ENCODE measurements around the gene CIAO2A.
"Not testable (repeated sequence)": the region's sequence is repeated elsewhere in the genome, so short reads cannot be mapped to it uniquely, and the experiment has no call there.

CIAO2A gene

GRCh38 chr15:64112073-64112772, 18.6 kb upstream of the CIAO2A start:
- no peak for DNase-seq (ENCODE audit: low read depth)
- no peak overlapping the region for H3K4me3 ChIP-seq (ENCODE audit: low read depth, low read length)
- TF ChIP-seq, protein P1, sequence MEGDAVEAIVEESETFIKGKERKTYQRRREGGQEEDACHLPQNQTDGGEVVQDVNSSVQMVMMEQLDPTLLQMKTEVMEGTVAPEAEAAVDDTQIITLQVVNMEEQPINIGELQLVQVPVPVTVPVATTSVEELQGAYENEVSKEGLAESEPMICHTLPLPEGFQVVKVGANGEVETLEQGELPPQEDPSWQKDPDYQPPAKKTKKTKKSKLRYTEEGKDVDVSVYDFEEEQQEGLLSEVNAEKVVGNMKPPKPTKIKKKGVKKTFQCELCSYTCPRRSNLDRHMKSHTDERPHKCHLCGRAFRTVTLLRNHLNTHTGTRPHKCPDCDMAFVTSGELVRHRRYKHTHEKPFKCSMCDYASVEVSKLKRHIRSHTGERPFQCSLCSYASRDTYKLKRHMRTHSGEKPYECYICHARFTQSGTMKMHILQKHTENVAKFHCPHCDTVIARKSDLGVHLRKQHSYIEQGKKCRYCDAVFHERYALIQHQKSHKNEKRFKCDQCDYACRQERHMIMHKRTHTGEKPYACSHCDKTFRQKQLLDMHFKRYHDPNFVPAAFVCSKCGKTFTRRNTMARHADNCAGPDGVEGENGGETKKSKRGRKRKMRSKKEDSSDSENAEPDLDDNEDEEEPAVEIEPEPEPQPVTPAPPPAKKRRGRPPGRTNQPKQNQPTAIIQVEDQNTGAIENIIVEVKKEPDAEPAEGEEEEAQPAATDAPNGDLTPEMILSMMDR (IDR thresholded peaks at IDR 0.05; ENCODE audit: low read depth, low read length, missing control alignments) = no peak
- in situ Hi-C loops (cut with HindIII; ENCODE audit: low sequenced_read_pairs) = no loop called here

GRCh38 chr15:64111679-64112050, 18.0 kb upstream of the CIAO2A start:
- TF ChIP-seq, protein P1 (IDR thresholded peaks at IDR 0.05; ENCODE audit: low read depth, low read length, missing control alignments) = no peak
- no peak for DNase-seq (ENCODE audit: low read depth)
- in situ Hi-C loops (cut with HindIII; ENCODE audit: low sequenced_read_pairs) = no loop called here

GRCh38 chr15:64110950-64111678, 17.5 kb upstream of the CIAO2A start:
- in situ Hi-C loops (cut with HindIII; ENCODE audit: low sequenced_read_pairs) = no loop called here
- DNase-seq (ENCODE audit: low read depth) = no peak
- TF ChIP-seq, protein P1 (IDR thresholded peaks at IDR 0.05; ENCODE audit: low read depth, low read length, missing control alignments) = no peak
- no peak overlapping the region for H3K4me3 ChIP-seq (ENCODE audit: low read depth, low read length)

More at GRCh38 chr15:64111679-64112050, 18.0 kb upstream of the CIAO2A start:
- no peak overlapping the region for H3K4me3 ChIP-seq (ENCODE audit: low read depth, low read length)

DNA sequence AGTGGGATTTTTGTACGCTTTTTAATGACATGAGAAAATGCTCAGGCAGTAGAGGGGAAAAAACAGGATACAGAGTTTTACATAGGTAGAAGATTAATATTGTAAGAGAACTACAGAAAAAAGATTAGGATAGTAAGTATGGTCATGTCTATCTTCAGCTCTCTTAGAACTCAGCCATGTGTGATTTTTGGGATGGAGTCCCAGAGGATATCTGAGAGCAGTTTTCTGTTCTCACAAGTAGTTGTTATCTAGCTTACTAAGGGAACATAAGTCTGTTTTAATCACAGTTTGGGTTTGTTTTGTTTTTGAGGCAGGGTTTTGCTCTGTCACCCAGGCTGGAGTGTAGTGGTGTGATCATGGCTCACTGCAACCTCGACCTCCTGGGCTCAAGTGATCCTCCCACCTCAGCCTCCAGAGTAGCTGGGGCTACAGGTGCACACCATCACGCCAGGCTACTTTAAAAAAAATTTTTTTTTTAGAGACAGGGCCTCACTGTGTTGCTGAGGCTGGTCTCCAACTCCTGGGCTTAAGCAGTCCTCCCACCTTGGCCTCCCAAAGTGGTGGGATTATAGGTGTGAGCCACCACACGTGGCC, 16.6 kb upstream of the CIAO2A start:
- H3K4me3 ChIP-seq (ENCODE audit: low read depth, low read length); in situ Hi-C loops (cut with HindIII; ENCODE audit: low sequenced_read_pairs); DNase-seq (ENCODE audit: low read depth): not testable (repeated sequence)

DNA sequence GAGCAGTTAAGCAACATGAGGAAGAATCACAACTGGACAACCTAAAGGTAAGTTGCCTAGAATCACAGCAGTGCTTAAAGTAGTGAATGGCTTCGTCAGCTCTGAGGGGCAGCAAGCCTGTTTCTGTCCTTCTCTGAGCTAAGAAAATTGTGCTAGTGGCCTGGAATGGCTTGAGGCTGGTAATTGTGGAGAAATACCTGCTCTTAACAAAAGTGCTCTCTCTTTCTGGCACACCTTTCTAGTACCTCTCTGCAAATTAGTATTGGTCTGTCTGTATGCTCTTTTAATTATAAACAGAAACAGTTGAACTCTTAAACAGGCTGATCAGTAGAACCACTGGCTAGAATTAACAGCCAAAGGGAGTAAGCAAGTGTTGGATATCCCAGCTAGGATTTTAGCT, 13.7 kb upstream of the CIAO2A start:
- in situ Hi-C loops (cut with HindIII; ENCODE audit: low sequenced_read_pairs) = no loop called here
- DNase-seq (ENCODE audit: low read depth) = no peak
- H3K4me3 ChIP-seq (ENCODE audit: low read depth, low read length) = no peak overlapping the region
- TF ChIP-seq, protein P1 (IDR thresholded peaks at IDR 0.05; ENCODE audit: low read depth, low read length, missing control alignments) = no peak

DNA sequence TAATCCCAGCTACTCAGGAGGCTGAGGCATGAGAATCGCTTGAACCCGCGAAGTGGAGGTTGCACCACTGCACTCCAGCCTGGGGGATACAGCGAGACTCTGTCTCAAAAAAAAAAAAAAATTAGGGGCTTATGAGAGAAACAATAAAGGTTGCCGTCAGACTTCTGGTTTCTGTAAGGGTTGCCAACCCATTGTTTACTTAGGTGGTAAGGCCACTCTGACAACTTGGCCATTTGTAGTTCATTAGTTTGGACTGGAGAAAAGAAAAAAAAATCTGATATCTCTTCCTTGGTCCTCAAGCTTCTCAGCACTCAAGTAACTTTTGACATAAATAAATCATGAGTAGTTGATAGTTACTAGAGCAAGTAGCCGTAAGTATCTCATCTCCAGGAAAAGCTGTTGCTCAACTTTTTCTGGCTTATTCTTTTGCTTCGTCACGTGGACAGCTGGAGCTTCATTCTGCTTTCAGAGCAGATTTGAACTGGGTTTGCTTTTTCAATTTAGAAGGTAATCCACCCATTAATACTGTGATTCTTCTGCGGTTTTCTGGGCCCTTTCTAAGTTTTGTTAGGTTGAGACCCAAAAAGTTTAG, 11.6 kb upstream of the CIAO2A start:
- no peak overlapping the region for H3K4me3 ChIP-seq (ENCODE audit: low read depth, low read length)
- DNase-seq (ENCODE audit: low read depth) = no peak
- in situ Hi-C loops (cut with HindIII; ENCODE audit: low sequenced_read_pairs) = no loop called here
- TF ChIP-seq, protein P1 (IDR thresholded peaks at IDR 0.05; ENCODE audit: low read depth, low read length, missing control alignments) = no peak

Data from astrocyte of the cerebellum (primary cell).